ELF-1 (cell line): Measurements from ENCODE around the gene TEX19.

Experiments
- DNase-seq: peaks from one replicate; pipeline ENCODE4 v3.0.0-alpha.2; 2016; ENCODE audit warnings: low read depth, low spot score

Gene TEX19

DNA sequence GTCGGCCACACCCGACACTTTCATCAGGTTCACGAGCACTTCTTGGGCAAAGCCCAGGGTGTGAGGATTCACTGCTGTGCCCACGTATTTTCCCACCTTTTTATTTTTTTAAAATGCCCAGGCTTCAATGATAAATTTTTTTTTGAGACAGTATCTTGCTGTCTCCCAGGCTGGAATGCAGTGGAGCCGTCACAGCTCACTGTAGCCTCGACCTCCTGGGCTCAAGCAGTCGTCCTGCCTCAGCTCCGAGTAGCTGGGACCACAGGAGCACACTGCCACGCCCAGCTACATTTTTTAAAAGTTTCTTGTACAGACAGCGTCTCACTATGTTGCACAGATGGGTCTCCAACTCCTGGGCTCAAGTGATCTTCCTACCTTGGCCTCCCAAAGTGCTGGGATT, 30.3 kb downstream of the TEX19 start:
- DNase-seq = no peak

DNA sequence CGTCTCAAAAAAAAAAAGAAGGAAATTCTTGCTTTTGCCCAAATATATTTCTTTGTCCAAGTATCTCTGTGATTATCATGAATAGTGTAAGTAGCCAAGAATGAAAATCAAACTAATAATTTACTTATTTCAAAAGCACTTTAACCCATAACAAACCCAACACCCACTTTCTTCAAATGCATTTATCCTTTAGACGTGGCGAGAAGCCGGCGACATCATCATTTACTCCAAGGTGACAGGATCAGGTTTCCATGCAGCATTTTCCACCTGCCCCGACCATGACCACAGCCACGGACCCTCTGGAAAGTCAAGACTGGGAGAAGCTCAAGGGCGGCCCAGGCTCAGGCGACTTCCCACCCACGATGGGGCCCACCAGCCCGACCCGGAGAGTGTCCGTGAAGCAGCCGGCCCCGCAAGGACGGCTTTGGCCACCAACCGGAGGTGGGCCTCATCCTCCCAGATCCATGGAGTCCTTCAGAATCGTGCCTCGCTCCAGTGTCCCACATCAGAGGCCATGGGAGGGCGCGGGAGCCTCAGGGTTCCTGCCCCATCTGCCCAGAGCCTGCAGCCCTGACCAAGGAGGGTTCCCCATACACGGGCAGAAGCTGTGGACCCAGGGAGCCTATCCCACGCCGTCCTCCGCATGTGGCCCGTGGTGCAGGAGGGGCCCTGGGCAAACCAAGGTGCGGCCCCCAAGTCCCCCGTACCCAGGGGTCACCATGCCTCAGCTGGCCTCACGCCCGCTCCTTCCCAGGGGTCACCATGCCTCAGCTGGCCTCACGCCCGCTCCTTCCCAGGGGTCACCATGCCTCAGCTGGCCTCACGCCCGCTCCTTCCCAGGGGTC, 31.2 kb downstream of the TEX19 start:
- no peak for DNase-seq

DNA sequence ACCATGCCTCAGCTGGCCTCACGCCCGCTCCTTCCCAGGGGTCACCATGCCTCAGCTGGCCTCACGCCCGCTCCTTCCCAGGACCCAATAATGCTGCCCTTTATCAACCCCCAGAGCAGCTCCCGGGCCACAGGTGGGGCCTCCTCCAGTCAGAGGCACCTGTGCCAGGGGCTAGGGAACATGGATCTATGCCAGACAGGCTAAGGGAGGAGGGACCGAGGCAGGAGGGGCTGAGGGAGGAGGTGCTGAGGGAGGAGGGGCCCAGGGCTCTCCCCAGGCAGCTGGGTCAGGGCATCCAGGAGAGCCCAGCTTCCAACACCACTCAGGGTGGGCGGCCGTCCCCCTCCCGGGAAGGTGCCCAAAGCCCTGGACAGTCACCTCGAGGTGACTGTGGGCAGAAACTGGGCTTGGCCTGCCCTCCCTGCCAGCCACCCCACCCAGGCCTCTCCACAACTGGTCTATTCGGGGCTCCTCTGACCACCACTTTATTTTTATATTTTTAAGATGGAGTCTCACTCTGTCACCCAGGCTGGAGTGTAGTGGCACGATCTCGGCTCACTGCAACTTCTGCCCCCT, 31.9 kb downstream of the TEX19 start:
- DNase-seq = no peak

DNA sequence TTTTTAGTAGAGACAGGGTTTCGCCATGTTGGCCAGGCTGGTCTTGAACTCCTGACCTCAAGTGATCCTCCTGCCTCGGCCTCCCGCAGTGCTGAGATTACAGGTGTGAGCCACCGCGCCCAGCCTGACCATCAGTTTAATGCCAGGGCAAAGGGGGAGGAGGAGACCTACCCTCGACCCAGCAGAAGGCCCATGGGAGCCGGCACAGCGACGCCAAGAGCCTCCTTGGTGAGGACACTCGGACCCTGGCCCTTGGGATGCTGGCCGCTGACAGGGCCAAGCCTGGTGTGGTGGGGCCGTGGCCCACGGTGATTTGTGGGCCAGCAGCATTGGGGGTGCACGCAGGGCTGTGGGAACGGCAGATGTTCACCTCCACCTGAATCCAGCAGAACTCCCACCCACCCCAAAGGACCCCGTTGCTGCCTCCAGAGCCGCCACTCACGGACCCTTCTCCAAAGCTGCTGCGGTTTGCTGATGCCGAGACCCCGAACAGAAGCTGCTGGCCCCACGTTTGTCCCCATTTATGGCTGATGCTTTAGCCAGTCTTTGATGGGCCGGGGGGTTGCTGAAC, 32.5 kb downstream of the TEX19 start:
- DNase-seq = no peak

DNA sequence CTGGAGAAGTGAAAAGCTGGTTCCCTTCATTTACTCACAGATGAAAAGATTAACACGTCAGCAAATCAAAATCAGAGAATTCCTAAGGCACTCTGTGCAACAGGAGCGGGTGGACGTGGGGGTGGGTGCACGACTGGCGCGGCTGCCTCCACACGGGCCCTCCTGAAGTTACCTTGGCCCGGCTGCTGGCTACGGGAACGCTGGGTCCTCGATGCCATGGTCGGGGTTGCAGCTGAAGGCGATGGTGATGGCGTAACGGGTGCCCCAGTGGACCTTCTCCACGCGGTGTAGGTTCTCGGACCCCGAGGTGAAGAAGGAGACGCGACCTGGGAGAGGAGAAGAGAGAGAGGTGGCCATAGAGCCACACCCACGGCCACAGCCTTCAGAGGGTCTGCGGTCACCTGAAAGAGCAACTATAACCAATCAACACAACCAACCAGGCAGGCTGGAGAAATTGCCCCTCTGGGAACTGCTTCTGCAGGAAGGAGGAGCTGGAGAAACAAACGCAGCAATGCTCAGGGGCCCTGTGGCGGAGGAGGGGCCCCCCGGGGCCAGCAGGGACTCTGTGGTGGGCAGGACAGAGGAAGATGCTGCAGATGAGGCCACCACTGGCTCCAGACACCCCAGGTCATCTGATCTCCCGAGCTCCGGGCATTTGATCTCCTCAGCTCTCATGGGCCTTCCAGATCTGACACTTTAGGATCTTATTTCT, 33.3 kb downstream of the TEX19 start:
- DNase-seq = peak; percentile 26

DNA sequence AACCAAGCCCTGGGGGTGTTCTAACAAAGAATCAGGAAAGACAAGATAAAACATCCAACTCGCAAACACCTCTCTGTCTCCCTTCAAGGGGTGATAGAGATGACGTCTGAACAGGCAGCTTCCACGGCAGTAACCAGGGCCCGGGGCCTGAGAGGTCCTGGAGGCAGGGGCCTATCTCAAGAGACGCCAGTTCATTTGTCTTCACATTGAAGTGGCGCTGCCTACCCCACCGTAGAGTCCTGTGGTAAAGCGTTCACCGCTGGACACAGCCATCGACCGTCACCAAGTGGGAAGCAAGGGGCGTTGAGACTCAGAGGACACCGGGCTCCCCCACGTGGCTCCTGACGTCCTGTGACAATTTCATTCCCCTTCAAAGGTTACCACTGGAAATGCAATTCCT, 33.9 kb downstream of the TEX19 start:
- DNase-seq = no peak

DNA sequence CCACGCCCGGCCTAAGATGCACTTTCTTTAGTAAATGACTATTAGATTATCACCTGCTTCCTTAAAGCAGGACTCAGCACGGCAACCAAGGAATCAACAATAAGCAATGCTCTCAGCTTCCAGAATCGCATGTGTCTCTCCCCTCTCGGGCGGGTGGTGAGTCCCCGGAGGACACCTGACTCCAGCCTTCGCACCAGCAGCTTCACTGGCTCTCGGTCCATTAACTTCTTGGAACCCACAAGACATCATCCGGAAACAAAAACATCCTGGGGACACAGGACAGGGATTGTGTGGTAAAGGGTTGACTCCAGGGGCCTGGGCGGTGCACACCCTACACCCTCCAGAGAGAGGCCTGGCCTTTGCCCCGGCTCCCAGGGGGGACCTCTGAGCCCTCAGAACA, 35.2 kb downstream of the TEX19 start:
- no peak for DNase-seq

DNA sequence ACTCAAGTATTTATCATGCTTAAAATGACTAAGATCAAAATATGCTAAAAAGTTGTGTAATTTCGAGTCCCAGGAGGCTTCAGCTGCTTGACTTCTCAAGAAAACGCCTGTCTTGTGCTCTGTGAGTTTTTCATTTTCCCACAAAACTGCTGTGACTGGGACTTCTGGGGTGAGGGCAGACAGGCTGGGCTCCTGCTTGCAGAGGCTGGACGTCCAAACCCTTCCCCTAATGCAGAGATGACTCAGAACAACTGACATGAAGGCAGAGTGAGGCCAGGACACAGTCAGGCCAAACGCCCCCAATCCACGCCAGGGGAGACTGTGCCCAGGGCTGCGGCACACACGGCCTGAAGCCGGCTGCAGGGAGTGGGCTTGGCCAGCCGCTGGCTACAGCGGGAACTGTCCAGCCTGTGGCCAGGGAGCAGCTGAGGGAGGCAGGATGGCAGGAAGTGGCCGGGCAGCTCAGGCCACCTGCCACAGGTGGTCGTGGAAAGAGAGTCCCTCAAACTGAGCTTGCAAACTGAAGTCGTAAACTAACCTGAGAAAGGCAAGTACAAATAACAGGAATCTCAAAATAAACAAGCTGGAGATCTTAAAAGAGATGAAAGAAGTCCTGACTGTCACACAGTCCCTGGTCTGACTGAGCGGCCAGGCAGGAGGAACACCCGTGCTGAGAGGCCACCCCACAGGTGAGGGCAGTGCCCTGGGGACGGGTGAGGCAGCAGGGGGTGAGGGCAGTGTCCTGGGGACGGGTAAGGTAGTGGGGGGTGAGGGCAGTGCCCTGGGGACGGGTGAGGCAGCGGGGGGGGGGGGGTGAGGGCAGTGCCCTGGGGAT, 37.8 kb downstream of the TEX19 start:
- no peak for DNase-seq

DNA sequence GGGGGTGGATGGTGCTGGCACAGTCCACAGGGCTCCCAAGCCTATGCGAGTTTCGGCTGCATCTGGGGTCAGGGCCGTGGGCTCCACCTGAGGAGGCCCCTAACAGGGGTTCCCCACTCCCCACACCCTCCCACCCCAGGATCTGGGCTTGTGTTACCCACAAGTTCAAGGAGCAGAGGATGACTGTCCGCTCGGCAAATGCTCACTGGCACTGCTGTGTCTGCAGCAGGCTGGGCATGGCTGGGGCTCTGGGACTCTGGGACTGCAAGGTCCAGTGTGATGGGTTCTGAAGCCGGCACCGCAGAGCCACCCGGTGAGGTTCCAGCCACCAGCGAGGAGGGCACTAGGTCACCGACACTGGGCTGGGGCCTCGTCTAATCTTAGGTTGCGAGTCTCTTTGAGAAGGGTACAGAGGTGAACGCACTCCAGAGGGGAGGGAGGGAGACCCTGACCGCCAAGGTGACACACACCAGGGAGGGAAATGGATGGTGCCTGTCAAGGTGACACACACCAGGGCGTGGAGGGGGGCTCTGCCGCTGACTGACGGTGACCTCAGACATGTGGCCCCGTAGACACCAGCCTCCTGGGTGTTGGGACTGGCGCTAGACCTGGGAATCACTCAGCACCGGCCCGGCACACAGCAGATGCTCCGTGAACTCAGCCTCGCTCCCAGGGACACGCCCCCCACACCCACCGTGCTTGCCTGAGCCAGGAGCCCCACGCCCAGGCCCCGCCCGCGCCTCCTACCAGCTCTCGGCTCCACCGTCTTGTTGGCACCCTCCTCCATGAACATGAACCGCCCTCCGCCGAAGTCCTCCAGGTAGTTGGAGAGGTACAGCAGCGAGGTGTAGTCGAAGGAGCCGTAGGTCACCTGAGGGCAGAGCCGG, 38.6 kb downstream of the TEX19 start:
- no peak for DNase-seq

DNA sequence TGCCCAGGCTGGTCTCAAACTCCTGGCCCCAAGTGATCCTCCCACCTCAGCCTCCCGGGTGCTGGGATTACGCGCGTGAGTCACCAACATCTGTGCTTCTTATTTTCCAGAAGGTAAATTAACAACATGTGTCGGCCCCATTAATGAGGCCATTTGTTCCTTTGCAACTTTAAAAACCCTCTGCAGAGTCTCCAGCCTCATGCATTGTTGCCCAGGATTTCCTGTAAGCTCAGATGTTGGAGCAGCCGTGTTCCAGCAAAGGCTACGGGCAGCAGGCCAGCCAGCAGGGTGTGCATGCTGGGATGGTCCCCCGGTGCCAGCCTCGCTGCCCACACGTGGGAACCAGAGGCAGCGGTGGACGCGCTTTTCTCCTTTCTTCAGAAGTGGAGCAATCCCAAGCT, 40.0 kb downstream of the TEX19 start:
- DNase-seq = no peak

DNA sequence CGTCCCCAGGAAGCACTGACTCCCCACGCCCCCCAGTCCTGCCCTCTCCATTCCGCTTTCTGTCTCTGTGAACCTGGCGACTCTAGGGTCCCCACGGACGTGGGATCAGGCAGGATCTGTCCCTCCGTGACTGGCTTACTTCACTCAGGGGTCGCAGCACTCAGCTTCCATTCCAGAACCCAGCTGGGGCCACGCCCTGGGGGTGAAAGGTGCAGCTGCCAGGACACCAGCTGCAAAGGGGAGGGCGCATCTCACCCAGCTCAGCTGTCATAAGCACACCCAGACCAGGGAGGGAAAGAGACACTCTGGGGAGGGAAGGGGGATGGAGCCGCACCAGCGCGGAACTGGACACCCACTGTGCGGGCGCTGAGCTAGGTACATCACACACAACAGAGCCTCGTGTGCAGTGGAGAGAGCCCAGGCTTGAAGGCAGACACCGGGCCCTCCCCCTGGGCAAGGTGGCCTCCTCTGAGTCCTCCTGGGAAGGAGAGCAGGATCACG, 40.6 kb downstream of the TEX19 start:
- DNase-seq = peak; percentile 32

DNA sequence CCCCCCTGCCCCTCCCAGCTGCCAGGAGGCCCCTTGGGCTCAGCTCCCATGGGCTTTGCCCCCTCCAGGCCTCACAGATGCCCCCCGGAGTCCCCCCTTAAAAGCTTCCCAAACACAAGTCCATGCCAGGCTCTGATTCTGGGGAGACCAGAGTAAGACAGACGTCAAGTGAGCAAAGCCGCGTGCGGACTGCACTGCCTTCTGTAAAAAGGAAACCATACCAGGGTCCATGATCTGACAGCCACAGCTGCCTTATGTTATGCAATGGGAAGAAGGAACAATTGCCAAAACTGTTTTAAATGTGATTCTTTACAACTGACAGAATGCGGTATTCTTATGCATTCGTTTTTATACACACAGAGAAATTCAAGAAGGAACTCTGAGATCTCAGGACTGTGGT, 41.2 kb downstream of the TEX19 start:
- DNase-seq = no peak

DNA sequence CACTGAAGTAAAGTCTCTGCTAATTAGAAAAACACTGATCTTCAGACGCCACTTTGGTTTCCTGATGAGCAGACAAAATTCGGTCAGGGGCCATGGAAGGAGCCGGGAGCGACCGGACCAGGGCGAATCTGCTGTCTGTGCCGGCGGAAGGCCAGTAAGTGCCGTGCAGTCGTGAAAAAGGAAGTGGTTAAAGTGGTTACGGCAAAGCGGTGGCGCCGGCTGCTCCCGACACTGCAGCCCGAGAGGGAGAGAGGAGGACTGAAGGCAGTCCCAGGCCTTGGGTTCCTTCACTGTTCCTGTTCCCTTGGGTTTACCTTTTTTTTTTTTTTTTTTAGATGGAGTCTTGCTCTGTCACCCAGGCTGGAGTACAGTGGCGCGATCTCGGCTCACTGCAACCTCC, 41.8 kb downstream of the TEX19 start:
- no peak for DNase-seq

DNA sequence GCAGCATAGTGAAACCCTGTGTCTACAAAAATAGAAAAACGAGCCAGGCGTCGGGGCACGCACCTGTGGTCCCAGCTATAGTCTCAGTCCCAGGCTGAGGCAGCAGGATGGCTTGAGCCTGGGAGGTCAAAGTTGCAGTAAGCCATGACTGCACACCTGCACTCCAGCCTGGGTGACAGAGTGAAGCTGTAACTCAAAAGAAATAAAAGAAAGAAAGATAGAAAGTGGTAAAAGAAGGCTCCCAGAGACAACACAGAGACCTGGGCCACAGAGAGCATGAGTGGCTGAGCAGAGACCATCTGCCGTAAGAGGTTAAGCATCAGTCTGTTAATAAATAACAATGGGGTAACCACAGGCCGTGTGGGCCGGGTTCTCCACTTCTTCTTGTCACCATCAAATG, 43.8 kb downstream of the TEX19 start:
- DNase-seq = no peak

DNA sequence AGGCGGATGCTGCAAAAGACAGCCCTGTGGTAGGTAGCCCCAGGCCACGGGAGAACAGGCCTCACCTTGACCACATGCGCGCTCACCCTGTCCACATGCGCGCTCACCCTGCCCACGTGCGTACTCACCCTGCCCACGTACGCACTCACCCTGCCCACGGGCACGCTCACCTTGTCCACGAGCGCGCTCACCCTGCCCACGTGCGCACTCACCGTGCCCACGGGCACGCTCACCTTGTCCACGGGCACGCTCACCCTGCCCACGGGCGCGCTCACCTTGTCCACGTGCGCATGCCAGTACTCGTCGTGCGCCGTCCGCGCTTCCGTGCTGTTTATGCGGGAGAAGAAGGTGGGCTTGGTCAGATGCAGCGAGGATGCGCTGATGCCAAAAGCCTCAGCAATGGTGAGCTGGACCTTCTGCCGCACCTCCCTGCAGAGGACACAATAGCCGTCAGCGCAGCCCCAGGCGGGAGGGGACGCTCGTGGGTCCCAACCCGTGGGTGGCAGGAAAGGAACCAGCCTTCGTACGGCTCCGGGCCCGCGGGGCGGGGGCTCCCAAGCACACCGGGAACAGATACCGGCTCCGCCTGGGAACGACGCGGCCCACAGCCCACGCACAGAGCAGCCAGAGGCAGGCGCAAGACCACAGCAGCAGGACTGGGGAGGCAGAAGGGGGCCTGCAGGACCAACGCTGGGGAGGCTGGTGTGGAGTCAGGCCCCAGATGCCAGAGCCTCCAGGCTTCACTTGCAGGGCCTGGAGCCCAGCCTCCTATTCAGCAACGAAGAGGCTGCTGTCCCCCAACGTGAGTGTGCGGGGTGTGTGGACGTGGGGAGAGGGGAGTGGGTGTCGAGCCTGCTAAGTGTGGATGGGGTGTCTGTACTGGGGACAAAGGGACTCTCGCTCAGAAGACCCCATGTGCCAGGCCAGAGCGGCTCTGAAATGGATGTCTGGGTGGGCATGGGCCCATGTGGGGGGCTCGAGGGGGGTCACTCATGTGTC, 44.9 kb downstream of the TEX19 start:
- DNase-seq = no peak

DNA sequence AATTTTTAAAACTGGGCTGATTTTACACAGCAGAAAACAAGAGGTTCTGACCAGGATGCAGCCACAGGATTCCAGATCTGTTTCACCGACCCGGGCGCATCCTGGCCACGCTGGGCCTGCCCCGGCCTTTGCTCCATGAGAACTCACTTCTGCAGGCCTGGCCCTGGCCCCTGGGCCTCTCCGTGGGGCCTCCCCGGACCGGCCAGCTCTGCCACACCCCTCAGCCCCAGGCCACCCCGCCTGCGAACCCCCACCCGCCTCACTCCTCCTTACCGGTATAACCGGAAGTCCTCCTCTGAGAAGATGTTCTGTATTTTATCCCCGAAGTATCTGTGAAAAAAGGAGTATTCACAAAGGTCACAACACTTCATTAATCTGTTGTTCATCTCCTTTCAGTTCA, 46.0 kb downstream of the TEX19 start:
- no peak for DNase-seq

DNA sequence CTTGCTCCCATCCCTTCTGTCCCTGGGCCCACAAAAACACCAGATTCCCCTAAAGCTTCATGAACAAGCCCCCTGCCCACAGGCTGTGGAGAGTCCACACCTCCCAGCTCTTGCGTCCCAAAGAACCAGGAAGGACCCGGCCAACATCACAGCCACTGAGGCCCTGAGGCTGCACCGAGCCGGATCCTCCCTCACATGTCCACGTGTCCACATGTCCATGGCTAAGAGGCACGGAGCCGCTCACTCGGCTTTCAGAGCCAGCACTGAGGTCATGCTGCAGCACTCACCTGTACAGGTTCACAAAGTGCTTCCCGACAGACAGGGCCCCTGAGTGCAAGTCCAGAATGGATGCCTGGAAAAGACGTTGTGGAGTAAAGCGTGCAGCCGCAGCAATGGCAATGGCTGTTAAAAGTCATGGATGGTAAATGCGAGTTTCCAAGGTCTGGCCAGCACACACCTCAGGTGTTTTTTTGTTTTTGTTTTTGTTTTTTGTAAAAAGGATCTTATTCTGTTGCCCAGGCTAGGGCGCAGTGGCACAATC, 47.2 kb downstream of the TEX19 start:
- DNase-seq = no peak

DNA sequence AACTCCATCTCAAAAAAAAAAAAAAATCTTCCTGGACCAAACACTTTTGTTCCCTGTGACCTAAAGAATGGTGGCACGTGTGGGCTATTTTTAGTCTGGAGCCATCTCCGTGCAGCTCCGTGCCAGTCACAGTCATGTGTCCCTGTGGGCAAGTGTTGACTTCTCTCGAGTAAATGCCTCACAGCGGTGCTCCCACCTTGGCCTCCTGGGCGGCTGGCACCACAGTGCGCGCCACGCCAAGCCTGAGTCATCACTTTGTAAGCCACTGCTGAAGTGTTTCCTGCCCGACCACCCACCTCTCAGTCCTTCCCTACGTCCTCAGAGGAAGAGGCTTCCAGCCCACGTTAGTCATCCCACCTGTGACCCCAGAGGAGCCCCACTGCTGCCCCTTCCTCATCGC, 48.2 kb downstream of the TEX19 start:
- DNase-seq = no peak
